Measurements from ENCODE around the gene RAD23B. TPM values are rescaled to one million over a fixed set of nuclear protein-coding genes. Genes with fewer than 3 reads are reported as not detected.

Gene RAD23B
- 105 and 168 TPM in 2 replicates for total RNA-seq

GRCh38 chr9:107282759-107283622 is at the start of gene RAD23B:
Gene RAD23B (plus strand): TSS chr9:107283279. CDS start chr9:107283630, 351 bp downstream.

Other genes starting within 250 kb of the RAD23B start
- gene KLF4, start 206.5 kb downstream of the RAD23B start, total RNA-seq, result 88.3 and 123 TPM in 2 replicates

Measured in placental epithelial cell (primary cell).